ENCODE measurements around the gene DOCK9.

DNA sequence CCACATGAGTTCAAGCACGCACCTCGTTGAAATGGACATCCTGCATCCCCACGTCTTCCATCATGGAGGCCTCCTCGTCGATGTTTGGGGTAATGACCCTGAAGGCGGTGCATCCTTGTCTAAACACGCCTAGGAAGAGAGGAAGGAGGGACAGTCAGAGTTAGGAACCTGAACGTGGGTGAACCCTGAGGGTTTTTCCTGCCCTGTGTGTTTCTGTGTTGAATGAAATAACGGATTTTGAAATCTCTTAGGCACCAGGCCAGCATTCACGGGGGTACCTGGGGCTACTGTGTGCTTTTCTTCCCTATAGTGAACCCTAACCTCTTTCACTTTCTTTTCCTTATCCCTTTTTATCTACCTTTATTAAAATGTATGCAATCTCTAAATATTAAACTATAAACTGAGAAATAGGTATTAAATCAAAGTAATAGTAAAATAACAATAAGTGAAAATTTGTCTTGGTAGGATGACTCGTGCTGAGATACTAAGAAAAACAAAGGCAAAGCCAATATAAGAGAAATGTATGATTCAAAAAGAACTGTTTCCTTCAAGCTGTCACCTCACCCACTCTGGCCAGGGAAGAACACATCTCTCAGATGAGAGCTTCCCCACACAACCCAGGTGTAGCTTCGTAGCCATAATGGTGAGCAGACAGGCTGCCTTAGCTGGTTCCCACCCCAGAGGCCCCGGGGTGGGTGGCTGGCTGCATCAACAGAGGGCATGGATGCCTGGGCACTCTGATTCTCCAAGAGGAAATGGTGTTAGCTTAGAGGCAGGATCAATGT lies 153.3 kb downstream of the DOCK9 start:
- TF ChIP-seq, protein P1, sequence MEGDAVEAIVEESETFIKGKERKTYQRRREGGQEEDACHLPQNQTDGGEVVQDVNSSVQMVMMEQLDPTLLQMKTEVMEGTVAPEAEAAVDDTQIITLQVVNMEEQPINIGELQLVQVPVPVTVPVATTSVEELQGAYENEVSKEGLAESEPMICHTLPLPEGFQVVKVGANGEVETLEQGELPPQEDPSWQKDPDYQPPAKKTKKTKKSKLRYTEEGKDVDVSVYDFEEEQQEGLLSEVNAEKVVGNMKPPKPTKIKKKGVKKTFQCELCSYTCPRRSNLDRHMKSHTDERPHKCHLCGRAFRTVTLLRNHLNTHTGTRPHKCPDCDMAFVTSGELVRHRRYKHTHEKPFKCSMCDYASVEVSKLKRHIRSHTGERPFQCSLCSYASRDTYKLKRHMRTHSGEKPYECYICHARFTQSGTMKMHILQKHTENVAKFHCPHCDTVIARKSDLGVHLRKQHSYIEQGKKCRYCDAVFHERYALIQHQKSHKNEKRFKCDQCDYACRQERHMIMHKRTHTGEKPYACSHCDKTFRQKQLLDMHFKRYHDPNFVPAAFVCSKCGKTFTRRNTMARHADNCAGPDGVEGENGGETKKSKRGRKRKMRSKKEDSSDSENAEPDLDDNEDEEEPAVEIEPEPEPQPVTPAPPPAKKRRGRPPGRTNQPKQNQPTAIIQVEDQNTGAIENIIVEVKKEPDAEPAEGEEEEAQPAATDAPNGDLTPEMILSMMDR (IDR thresholded peaks at IDR 0.05), result no peak
- TF ChIP-seq POLR2A (IDR thresholded peaks at IDR 0.05) (no peak), POLR2AphosphoS5 (IDR thresholded peaks at IDR 0.05; ENCODE audit: insufficient read depth in 1 of 2, low read depth in 1 of 2) (no peak)
